ENCODE data around the gene MRPL48.
"Not testable (repeated sequence)": the region's sequence is repeated elsewhere in the genome, so short reads cannot be mapped to it uniquely, and the experiment has no call there.

The MRPL48 gene

GRCh38 chr11:73876424-73877310, 89.0 kb downstream of the MRPL48 start, which contains the start of the genes COA4 and PAAF1:
Gene COA4 (minus strand): TSS chr11:73876846. CDS start chr11:73873378, 3,468 bp downstream.
Gene PAAF1 (plus strand): TSS chr11:73876999. CDS start chr11:73877022, 23 bp downstream.
- TF ChIP-seq CTCF (IDR thresholded peaks at IDR 0.05; ENCODE audit: borderline replicate concordance, control extremely low read depth, extremely low read depth, insufficient read depth, missing control alignments) = no peak

GRCh38 chr11:73878771-73879170, 91.1 kb downstream of the MRPL48 start:
- no peak for TF ChIP-seq CTCF (IDR thresholded peaks at IDR 0.05; ENCODE audit: borderline replicate concordance, control extremely low read depth, extremely low read depth, insufficient read depth, missing control alignments)
- no peak for DNase-seq (ENCODE audit: low spot score)
- in situ Hi-C loops (cut with MboI; ENCODE audit: low sequenced_read_pairs, unreplicated experiment) = no loop called here

More at GRCh38 chr11:73876424-73877310, 89.0 kb downstream of the MRPL48 start, which contains the start of the genes COA4 and PAAF1:
- DNase-seq (ENCODE audit: low spot score) = peak; percentile 98
- in situ Hi-C loops (cut with MboI; ENCODE audit: low sequenced_read_pairs, unreplicated experiment) = no loop called here

- DNase-seq (ENCODE audit: low spot score); in situ Hi-C loops (cut with MboI; ENCODE audit: low sequenced_read_pairs, unreplicated experiment): not testable (repeated sequence)
Observed at GRCh38 chr11:73880449-73880848, 92.8 kb downstream of the MRPL48 start.

GRCh38 chr11:73883856-73884255, 96.2 kb downstream of the MRPL48 start:
- no peak for DNase-seq (ENCODE audit: low spot score)
- in situ Hi-C loops (cut with MboI; ENCODE audit: low sequenced_read_pairs, unreplicated experiment) = no loop called here
- TF ChIP-seq CTCF (IDR thresholded peaks at IDR 0.05; ENCODE audit: borderline replicate concordance, control extremely low read depth, extremely low read depth, insufficient read depth, missing control alignments) = no peak

GRCh38 chr11:73888244-73888643, 100.6 kb downstream of the MRPL48 start:
- no peak for DNase-seq (ENCODE audit: low spot score)
- in situ Hi-C loops (cut with MboI; ENCODE audit: low sequenced_read_pairs, unreplicated experiment) = no loop called here
- TF ChIP-seq CTCF (IDR thresholded peaks at IDR 0.05; ENCODE audit: borderline replicate concordance, control extremely low read depth, extremely low read depth, insufficient read depth, missing control alignments) = no peak

GRCh38 chr11:73889019-73889418, 101.3 kb downstream of the MRPL48 start:
- DNase-seq (ENCODE audit: low spot score) = no peak
- in situ Hi-C loops (cut with MboI; ENCODE audit: low sequenced_read_pairs, unreplicated experiment) = no loop called here
- no peak for TF ChIP-seq CTCF (IDR thresholded peaks at IDR 0.05; ENCODE audit: borderline replicate concordance, control extremely low read depth, extremely low read depth, insufficient read depth, missing control alignments)

- DNase-seq (ENCODE audit: low spot score) = no peak
- in situ Hi-C loops (cut with MboI; ENCODE audit: low sequenced_read_pairs, unreplicated experiment) = no loop called here
- no peak for TF ChIP-seq CTCF (IDR thresholded peaks at IDR 0.05; ENCODE audit: borderline replicate concordance, control extremely low read depth, extremely low read depth, insufficient read depth, missing control alignments)
Observed at GRCh38 chr11:73889536-73889935, 101.9 kb downstream of the MRPL48 start.

Data from GM13976 (cell line).